OCI-LY3 (cell line): ENCODE data around the gene NCOA4.

Source experiments
- CTCF ChIP-seq: fragments of 200-600, 300-600 bp; sonication (generic); IDR thresholded peaks from 2 replicates; pipeline ENCODE4 v1.5.1; 2014; ENCODE audit warnings: antibody characterized with exemption, low read length, low read depth
- EZH2phosphoT487 ChIP-seq: fragments of 200-600 bp; shearing (Covaris generic); IDR thresholded peaks from 2 replicates; pipeline ENCODE4 v1.6.1; 2018; ENCODE audit warnings: antibody characterized with exemption, mixed run types, low read depth

- TF ChIP-seq CTCF (no peak), EZH2phosphoT487 (no peak)
Measured at GRCh38 chr10:46055771-46056170, 25.3 kb upstream of the NCOA4 start.
